ENCODE data around the gene CBL.
"Not testable (repeated sequence)": the region's sequence is repeated elsewhere in the genome, so short reads cannot be mapped to it uniquely, and the experiment has no call there.

CBL gene

GRCh38 chr11:119205574-119206510 is at the start of gene CBL:
CBL (plus strand) TSS chr11:119206339; CDS start chr11:119206418, 79 bp downstream.
- peak; percentile 77 to 93 for DNase-seq

- no peak for DNase-seq
Measured at GRCh38 chr11:119156496-119156895, 49.6 kb upstream of the CBL start.

GRCh38 chr11:119157063-119157462 is 49.1 kb upstream of the CBL start:
- no peak for DNase-seq

- DNase-seq = no peak
Measured at GRCh38 chr11:119158467-119158866, 47.7 kb upstream of the CBL start.

- no peak for DNase-seq
Measured at GRCh38 chr11:119160151-119160550, 46.0 kb upstream of the CBL start.

GRCh38 chr11:119161871-119162270 is 44.3 kb upstream of the CBL start:
- no peak for DNase-seq

GRCh38 chr11:119166368-119167076 is 39.6 kb upstream of the CBL start:
- no peak for DNase-seq

GRCh38 chr11:119167077-119167458 is 39.1 kb upstream of the CBL start:
- not testable (repeated sequence) for DNase-seq

- no peak for DNase-seq
Measured at GRCh38 chr11:119167933-119168332, 38.2 kb upstream of the CBL start.

GRCh38 chr11:119168471-119169281 is 37.5 kb upstream of the CBL start, which contains the start of gene NLRX1:
NLRX1 (plus strand) TSS chr11:119168725; CDS start chr11:119171404, 2,679 bp downstream.
- DNase-seq = peak; percentile 65 to 68

GRCh38 chr11:119169282-119169719 is 36.8 kb upstream of the CBL start:
- DNase-seq = no peak

- no peak for DNase-seq
Measured at GRCh38 chr11:119172513-119172912, 33.6 kb upstream of the CBL start.

- DNase-seq = no peak
Measured at GRCh38 chr11:119173453-119173852, 32.7 kb upstream of the CBL start.

- DNase-seq = no peak
Measured at GRCh38 chr11:119175493-119176077, 30.6 kb upstream of the CBL start.

- DNase-seq = no peak
Measured at GRCh38 chr11:119178166-119178680, 27.9 kb upstream of the CBL start.

- DNase-seq = no peak
Measured at GRCh38 chr11:119179342-119179741, 26.8 kb upstream of the CBL start.

- DNase-seq = no peak
Measured at GRCh38 chr11:119179983-119180382, 26.2 kb upstream of the CBL start.

- DNase-seq = no peak
Measured at GRCh38 chr11:119180729-119181676, 25.1 kb upstream of the CBL start.

- DNase-seq = no peak
Measured at GRCh38 chr11:119181677-119182412, 24.3 kb upstream of the CBL start.

GRCh38 chr11:119184399-119184798 is 21.7 kb upstream of the CBL start:
- DNase-seq = not testable (repeated sequence)

Measured in hippocampal formation (tissue), 2 donors.